Measurements from ENCODE around the gene ASAP3.
"Not testable (repeated sequence)": the region's sequence is repeated elsewhere in the genome, so short reads cannot be mapped to it uniquely, and the experiment has no call there.

GRCh38 chr1:23504156-23504555 lies 20.2 kb upstream of the ASAP3 start:
- not testable (repeated sequence) for TF ChIP-seq CTCF (IDR thresholded peaks at IDR 0.05; ENCODE audit: borderline replicate concordance, extremely low read depth, low read length, poor library complexity, severe bottlenecking); EZH2 (IDR thresholded peaks at IDR 0.05; ENCODE audit: borderline replicate concordance, low read depth, low read length, severe bottlenecking)
